DLD1 (cell line): Measurements from ENCODE around the gene PTPRN2.

ENCODE experiments used
- in situ Hi-C: cut with HindIII; loops from 2 replicates; pipeline ENCODE4 v1.10.0; 2017; ENCODE audit warnings: low sequenced_read_pairs

Gene PTPRN2

GRCh38 chr7:157667261-157667660, 920.4 kb downstream of the PTPRN2 start:
- in situ Hi-C loops = loop anchor here (10.0 kb wide), 1 partner anchor 82 kb away; no protein-coding TSS in a partner anchor

DNA sequence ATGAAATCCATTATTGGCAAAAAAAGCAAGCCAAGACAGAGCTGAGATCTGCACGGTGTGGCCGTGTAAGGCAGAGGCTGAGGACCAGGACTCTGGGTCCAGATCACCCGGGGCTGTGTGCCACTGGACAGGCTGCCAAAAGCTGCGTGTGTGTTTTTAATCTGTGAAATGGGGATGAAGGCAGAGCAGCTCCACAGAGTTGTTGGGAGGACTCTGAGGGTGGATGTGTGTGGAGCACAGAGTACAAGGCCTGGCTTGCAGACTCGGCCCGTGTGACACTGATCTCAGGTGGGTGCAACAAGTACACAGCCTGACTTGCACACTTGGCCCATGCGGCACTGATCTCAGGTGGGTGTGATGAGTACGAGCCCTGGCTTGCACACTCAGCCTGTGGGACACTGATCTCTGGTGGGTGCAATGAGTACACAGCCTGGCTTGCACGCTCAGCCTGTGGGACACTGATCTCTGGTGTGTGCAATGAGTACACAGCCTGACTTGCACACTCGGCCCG, 921.0 kb downstream of the PTPRN2 start:
- in situ Hi-C loops = loop anchor here (10.0 kb wide), 1 partner anchor 82 kb away; no protein-coding TSS in a partner anchor

GRCh38 chr7:157665634-157665988, 922.0 kb downstream of the PTPRN2 start:
- in situ Hi-C loops = loop anchor here (10.0 kb wide), 1 partner anchor 81 kb away; no protein-coding TSS in a partner anchor

DNA sequence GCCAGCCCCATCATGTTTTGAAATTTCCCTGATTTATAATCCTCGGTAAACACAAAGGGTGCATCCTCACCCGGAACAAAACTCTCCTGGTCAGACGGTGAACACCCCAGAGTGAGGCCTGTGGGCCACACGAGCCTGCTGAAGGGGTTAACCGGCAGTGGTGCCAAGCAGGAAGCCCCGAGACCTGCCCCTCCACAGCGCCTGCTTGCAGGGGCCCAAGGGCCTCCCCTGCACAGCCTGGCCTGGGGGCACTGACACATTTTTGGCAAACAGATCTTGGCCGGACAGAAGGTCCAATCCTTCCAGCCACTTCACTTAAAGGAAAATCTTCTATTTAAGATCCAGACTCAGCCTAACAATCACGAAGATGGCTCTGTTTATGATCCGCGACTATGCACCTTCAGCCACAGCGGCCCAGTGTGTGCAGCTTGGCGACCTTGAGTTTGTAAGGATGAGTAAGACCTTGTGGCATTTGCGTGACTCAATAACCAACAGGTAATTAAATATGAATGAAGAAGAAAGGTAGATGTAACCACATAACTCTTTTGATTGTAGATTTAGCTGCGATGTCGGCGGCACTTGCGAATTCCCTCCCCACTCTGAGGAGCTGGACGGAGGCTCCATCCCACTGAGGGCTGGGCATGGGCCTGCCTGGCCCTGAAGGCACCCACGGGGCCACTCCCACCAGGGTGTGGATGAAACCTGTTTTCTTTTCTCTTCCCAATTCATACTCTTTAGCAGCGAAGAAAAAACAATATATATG, 922.6 kb downstream of the PTPRN2 start:
- in situ Hi-C loops = loop anchor here (10.0 kb wide), 1 partner anchor 80 kb away; no protein-coding TSS in a partner anchor

GRCh38 chr7:157664034-157664433, 923.6 kb downstream of the PTPRN2 start:
- in situ Hi-C loops = loop anchor here (10.0 kb wide), 1 partner anchor 79 kb away; no protein-coding TSS in a partner anchor

DNA sequence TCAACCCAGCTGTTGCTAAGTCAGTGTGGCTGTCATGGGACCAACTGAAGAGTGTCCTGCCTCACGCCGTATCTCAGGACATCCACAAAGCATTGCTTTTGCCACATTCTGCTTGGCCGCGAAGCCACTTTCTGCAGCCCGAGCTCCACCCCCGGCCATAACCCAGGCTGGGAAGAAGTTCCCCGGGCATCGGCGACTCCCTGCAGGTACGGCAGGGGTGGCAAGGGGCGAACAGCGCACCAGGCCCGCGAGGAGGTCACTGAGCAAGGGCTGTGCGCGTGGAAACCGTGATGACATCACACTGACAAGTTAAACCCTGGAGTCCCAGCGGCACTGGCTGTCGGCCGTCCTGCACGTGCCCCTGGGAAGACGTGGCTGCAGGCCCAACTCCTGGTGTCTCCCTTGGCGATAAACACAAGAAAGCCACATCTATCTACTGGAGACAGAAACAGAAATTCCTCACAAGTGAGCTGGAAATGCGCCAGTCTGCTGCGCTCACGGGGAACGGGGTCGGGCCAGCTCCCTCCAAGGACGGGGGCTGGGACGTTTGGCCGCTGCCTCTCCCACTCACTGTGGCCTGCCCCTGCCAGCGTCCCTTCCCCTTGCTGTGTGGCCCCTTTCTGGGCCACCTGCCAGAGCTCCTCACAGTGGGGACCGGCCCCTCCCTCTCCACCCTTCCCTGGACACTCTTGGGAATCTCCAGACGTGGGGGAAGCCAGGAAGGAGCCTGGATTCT, 924.5 kb downstream of the PTPRN2 start:
- in situ Hi-C loops = loop anchor here (10.0 kb wide), 1 partner anchor 78 kb away; no protein-coding TSS in a partner anchor

- in situ Hi-C loops = loop anchor here (10.0 kb wide), 1 partner anchor 77 kb away; no protein-coding TSS in a partner anchor
These were observed 925.4 kb downstream of the PTPRN2 start for GRCh38 chr7:157662110-157662791.

- in situ Hi-C loops = loop anchor here (10.0 kb wide), 1 partner anchor 77 kb away; no protein-coding TSS in a partner anchor
These were observed 926.0 kb downstream of the PTPRN2 start for GRCh38 chr7:157661611-157661975.

GRCh38 chr7:157660971-157661610, 926.5 kb downstream of the PTPRN2 start:
- in situ Hi-C loops = loop anchor here (10.0 kb wide), 1 partner anchor 76 kb away; no protein-coding TSS in a partner anchor

- in situ Hi-C loops = no loop called here
These were observed 928.7 kb downstream of the PTPRN2 start for GRCh38 chr7:157658851-157659412.

DNA sequence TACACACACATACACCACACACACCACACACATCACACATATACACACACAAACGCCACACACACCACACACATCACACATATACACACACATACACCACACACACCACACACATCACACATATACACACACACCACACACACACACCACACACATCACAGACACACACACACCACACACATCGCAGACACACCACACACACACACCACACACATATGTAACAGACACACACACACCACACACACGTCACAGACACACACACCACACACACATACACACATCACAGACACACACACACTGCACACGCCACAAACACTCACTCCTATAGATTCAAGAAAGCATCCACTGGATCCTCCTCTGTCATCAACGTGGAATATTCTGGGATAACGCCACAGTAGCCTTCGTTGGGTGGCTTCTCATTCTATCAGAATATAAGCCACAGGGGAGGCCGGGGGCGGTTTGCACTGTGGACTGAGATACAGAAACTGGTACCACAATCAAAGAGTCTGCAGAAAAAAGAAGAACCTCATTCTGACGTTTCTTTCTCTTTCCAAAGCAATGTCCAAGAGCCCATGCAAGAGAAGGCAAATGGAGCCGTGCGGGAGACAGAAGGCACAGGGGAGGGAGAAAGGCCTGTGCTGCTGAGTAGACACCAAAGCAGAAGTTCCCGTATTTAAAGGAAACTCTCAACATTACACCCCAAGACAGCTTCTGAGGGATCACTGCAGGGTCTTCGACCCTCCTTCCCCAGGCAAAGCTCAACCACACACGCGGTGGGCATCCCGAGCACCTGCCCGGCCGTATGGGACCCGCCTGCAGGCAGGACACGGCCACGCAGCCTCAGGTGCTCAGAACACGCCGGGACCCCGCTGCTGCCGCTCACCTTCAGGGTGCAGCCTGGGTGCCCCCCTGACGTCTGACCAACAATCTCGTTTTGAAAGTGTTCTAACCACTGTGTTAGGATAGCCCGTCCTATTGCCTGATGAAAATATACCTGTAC, 929.6 kb downstream of the PTPRN2 start:
- in situ Hi-C loops = no loop called here

DNA sequence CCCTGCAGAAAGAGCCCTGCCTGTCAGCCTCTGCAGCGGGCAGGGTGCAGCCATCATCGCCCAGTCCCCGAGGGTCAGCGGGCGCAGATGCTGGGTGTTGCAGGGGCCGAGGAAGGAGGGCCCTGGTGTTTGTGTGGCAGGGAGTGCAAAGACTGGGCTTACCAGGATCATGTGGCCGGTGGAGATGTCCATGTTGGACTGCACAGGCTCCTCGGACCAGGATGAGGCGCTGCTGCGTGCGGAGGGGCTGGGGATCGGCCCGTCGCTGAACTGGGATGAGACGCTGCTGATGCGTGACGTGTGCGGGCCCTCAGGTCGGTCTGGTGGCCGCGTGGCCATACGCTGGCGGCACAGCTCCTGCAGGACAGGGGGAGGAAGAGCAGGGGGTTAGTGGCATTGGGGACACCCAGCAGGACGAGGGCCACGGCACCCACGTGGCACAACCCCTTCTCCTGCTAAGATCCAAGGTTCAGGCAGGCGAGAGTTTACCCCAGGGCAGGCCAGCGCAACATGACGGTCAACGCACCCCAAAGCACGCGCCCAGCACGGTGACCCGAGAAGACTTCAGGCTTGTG, 931.3 kb downstream of the PTPRN2 start:
- in situ Hi-C loops = no loop called here

- in situ Hi-C loops = no loop called here
These were observed 933.3 kb downstream of the PTPRN2 start for GRCh38 chr7:157654350-157654749.

DNA sequence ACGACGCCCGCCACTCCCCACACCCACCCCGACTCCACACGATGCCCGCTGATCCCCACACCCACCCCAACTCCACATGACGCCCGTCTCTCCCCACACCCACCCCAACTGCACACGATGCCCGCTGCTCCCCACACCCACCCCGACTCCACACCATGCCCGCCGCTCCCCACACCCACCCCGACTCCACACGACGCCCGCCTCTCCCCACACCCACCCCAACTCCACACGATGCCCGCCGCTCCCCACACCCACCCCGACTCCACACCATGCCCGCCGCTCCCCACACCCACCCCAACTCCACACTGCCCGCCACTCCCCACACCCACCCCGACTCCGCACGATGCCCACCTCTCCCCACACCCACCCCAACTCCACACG, 933.8 kb downstream of the PTPRN2 start:
- in situ Hi-C loops = no loop called here

DNA sequence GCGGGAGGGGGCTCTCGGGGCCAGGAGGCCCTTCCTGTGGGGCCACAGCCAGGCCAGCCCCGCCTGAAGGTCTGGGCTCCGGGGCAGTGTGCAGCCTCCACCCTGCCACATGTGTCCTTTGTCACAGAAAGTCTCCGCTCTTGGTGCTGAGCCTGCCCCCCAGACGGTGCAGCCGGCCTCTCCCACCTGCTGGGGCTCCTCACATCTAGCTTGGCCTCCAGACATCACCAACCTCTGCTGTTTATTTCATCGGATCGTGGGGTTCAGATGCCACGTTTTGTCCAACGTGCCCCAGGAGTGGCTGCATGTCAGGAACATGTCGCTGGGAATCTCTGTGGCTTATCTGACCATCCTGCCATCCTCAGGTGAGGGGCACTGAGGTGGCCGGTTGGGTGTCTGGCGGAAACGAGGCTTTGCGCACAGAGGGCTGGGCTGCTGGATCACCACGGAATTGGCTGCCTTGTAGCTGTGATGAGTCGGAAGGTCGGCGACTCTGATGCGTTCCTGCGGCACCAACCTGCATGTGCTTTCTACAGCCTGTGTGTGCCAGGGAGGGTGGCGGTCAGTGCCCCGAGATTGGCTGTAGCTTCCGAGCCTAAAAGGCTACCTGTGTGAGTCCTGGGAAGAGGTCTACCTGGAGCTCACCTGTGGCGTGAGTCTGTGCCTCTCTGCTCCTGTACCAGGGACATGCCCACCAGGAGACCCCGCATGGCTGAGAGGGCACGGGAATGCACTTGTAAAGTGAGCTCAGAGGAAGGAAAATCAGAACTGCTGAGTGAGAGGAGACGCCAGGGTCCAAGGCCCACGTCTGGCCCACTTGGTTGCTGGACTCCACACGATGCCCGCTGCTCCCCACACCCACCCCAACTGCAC, 934.4 kb downstream of the PTPRN2 start:
- in situ Hi-C loops = no loop called here

DNA sequence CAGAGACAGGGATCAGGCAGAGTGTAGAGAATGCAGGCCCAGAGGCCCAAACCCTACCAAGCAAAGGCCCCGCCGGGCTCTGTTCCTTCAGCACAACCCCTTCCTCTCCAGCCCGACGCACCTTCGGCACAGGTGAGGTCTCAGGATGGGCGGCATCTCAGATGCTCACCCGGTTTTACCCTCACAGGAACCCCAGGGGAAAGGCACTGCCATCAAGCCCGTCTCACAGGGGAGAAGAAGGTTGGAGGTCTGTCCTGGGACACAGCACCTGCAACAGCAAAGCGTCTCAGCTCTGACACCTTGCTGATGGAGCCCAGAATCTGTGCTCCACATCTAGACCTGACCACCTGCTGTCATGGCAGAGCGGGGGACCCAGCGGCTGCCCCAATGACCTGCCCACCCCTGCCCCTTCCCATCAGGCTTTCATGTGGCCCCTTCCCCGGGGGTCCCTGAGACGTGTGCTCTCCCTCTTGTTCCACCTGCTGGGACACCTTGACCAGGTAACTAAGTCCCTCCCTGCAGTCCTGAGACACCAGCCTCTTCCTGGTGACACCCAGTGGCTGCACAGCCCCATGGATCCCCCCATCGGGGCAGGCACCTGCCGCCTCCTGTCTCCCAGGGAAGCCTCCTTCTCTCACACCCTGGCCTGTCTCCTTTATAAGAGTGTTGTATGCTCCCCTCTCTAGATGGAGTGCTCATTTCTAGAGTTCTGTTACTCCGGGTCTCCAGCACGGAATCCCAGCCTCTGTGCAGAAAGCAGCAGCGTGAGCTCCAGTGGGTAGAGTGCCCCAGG, 935.3 kb downstream of the PTPRN2 start:
- in situ Hi-C loops = no loop called here
